SK-N-SH (cell line): ENCODE data around the gene PRR33. TPM values are rescaled to one million over a fixed set of nuclear protein-coding genes. Genes with fewer than 3 reads are reported as not detected.

Experiments
- CTCF ChIA-PET: fragments of 300-600, 350-600 bp; formaldehyde crosslinking; extraction: SDS; loops from one replicate; lab custom pipeline; 2021; lab: Yijun Ruan, JAX
- POLR2A ChIA-PET: fragments of 350-600 bp; sonication (Branson Sonifier 250); formaldehyde crosslinking; extraction: SDS; loops from one replicate; lab custom pipeline; 2020; ENCODE audit warnings: antibody characterized with exemption, inconsistent platforms; lab: Yijun Ruan, JAX
- DNase-seq: peaks from one replicate; pipeline ENCODE4 v3.0.0; 2012
- H2AFZ ChIP-seq: fragments of 200-600 bp; sonication (generic); 2 replicates; pipeline ENCODE4 v1.8.1; 2016; ENCODE audit warnings: antibody characterized with exemption, mild to moderate bottlenecking, low read depth
- H3F3A ChIP-seq: fragments of 200-600 bp; sonication (generic); replicated peaks from 2 replicates; pipeline ENCODE3; 2016; ENCODE audit warnings: antibody characterized with exemption, mild to moderate bottlenecking; ENCODE audit not compliant: insufficient read depth
- H3K27ac ChIP-seq, 2 experiments: fragments of 200-500 bp in 1 of 2; fragments of 200-600 bp in 1 of 2; sonication (Bioruptor generic) in 1 of 2; sonication (generic), shearing (Covaris generic) in 1 of 2; 2 replicates each; pipeline versions ENCODE4 v1.5.1 to v1.6.1; 2014 to 2016; ENCODE audit warnings: low read depth in 2 of 2, inconsistent platforms in 1 of 2, low read length in 1 of 2, mild to moderate bottlenecking in 1 of 2, mixed read lengths in 1 of 2
- H3K27me3 ChIP-seq: fragments of 200-600 bp; sonication (generic), shearing (Covaris generic); 2 replicates; pipeline ENCODE4 v1.6.1; 2016; ENCODE audit warnings: mixed run types; ENCODE audit not compliant: insufficient read depth
- H3K36me3 ChIP-seq, 2 experiments: fragments of 200-500 bp in 1 of 2; fragments of 200-600 bp in 1 of 2; sonication (Bioruptor generic) in 1 of 2; sonication (generic) in 1 of 2; replicated peaks in 1 of 2; 2 replicates each; pipeline versions ENCODE3 to v1.5.1; 2014 to 2016; ENCODE audit warnings: low read length in 1 of 2, mild to moderate bottlenecking in 1 of 2; ENCODE audit not compliant: insufficient read depth in 2 of 2, control insufficient read depth in 1 of 2
- H3K4me1 ChIP-seq, 2 experiments: fragments of 200-500 bp in 1 of 2; fragments of 200-600 bp in 1 of 2; sonication (Bioruptor generic) in 1 of 2; sonication (generic), shearing (Covaris generic) in 1 of 2; 2 replicates each; pipeline versions ENCODE4 v1.5.1 to v1.6.1; 2014 to 2016; ENCODE audit warnings: low read depth in 1 of 2, low read length in 1 of 2, mixed run types in 1 of 2; ENCODE audit not compliant: insufficient read depth in 2 of 2, control insufficient read depth in 1 of 2
- H3K4me2 ChIP-seq: fragments of 200-600 bp; sonication (generic), shearing (Covaris generic); 2 replicates; pipeline ENCODE4 v1.6.1; 2017; ENCODE audit warnings: mixed run types
- H3K4me3 ChIP-seq, 2 experiments: fragments of 200-500 bp in 1 of 2; fragments of 200-600 bp in 1 of 2; sonication (Bioruptor generic) in 1 of 2; sonication (generic), shearing (Covaris generic) in 1 of 2; 2 replicates each; pipeline versions ENCODE4 v1.5.1 to v1.8.1; 2014 to 2016; ENCODE audit warnings: low read depth in 2 of 2, inconsistent platforms in 1 of 2, low read length in 1 of 2, mild to moderate bottlenecking in 1 of 2, mixed read lengths in 1 of 2, moderate library complexity in 1 of 2
- H3K79me2 ChIP-seq: fragments of 200-600 bp; sonication (generic); 2 replicates; pipeline ENCODE4 v1.8.1; 2017; ENCODE audit warnings: mild to moderate bottlenecking; ENCODE audit not compliant: insufficient read depth
- H3K9ac ChIP-seq: fragments of 200-600 bp; sonication (generic); 2 replicates; pipeline ENCODE4 v1.6.1; 2017; ENCODE audit warnings: mixed run types
- H3K9me2 ChIP-seq: fragments of 200-600 bp; sonication (generic); 2 replicates; pipeline ENCODE4 v1.6.1; 2017; ENCODE audit warnings: mixed run types
- H3K9me3 ChIP-seq: fragments of 200-600 bp; sonication (generic); 2 replicates; pipeline ENCODE4 v1.6.1; 2017; ENCODE audit warnings: mixed run types, mild to moderate bottlenecking, moderate library complexity
- H4K20me1 ChIP-seq: fragments of 200-600 bp; sonication (generic); 2 replicates; pipeline ENCODE4 v1.6.1; 2017; ENCODE audit warnings: mild to moderate bottlenecking, mixed run types; ENCODE audit not compliant: insufficient read depth
- CHD2 ChIP-seq: fragments of 150-350 bp; IDR thresholded peaks from 2 replicates; pipeline ENCODE4 v1.6.1; 2018; ENCODE audit warnings: low read length; ENCODE audit not compliant: partially characterized antibody
- ELF1 ChIP-seq: IDR thresholded peaks from 2 replicates; pipeline ENCODE4 v1.4.0; 2012
- FOSL2 ChIP-seq: IDR thresholded peaks from 2 replicates; pipeline ENCODE4 v1.4.0; 2012; ENCODE audit warnings: low read depth, mild to moderate bottlenecking, moderate library complexity, borderline replicate concordance
- GATA2 ChIP-seq: sonication (generic); formaldehyde crosslinking; IDR thresholded peaks from 2 replicates; pipeline ENCODE4 v1.5.0; 2020; ENCODE audit warnings: mild to moderate bottlenecking, missing genetic modification reagents
- MAX ChIP-seq: IDR thresholded peaks from 2 replicates; pipeline ENCODE4 v1.4.0; 2012; ENCODE audit warnings: low read depth
- MXI1 ChIP-seq: IDR thresholded peaks from 2 replicates; pipeline ENCODE4 v1.6.1; 2012; ENCODE audit warnings: mild to moderate bottlenecking, low read depth, low read length, improper control_type of control experiment
- RCOR1 ChIP-seq: fragments of 150-350 bp; IDR thresholded peaks from 2 replicates; pipeline ENCODE4 v1.6.1; 2017; ENCODE audit warnings: antibody characterized with exemption, low read length
- SIN3A ChIP-seq: IDR thresholded peaks from 2 replicates; pipeline ENCODE4 v1.6.1; 2012; ENCODE audit warnings: low read depth, mild to moderate bottlenecking, low read length, moderate library complexity, borderline replicate concordance
- SMC3 ChIP-seq: IDR thresholded peaks from 2 replicates; pipeline ENCODE4 v1.6.1; 2012; ENCODE audit warnings: low read depth, low read length, improper control_type of control experiment
- YY1 ChIP-seq: IDR thresholded peaks from 2 replicates; pipeline ENCODE4 v1.4.0; 2012; ENCODE audit warnings: low read depth, mild to moderate bottlenecking
- WGBS: methylation state at CpG from one replicate; pipeline ENCODE4 v1.1.6; 2017; ENCODE audit warnings: low lambda C conversion rate; 5-methylcytosine and 5-hydroxymethylcytosine counted together
- polyA plus RNA-seq, 3 experiments: library from polyadenylated mRNA; depleted of rRNA; stranded (reverse); fragments of >200 nt; gene quantifications; 2 replicates each; pipeline ENCODE4 v1.2.3, GENCODE V29; 2012
- TF ChIP-seq, protein P1 (sequence below): IDR thresholded peaks from 2 replicates; pipeline ENCODE4 v1.4.0; 2012; ENCODE audit warnings: low read depth, borderline replicate concordance
- TF ChIP-seq, protein P2 (sequence below): fragments of 200-600 bp; sonication (generic); IDR thresholded peaks from 2 replicates; pipeline ENCODE4 v1.6.1; 2017; ENCODE audit warnings: antibody characterized with exemption, mild to moderate bottlenecking, moderate library complexity

PRR33 gene
- polyA plus RNA-seq, 1 of the 3 experiments (the other 2 are of a cell fraction), result not detected

GRCh38 chr11:1868636-1869291 lies 22.9 kb downstream of the PRR33 start:
- H3F3A ChIP-seq, result no peaks in the 10 kb centered on the region
- no peaks in the 10 kb centered on the region for H4K20me1 ChIP-seq
- ChIA-PET POLR2A (no interaction called here), CTCF (interaction anchor here (0.7 to 2.9 kb wide), 5 partner anchors 14 to 229 kb away, joined by 3 to 15 read pairs (median 5); no protein-coding TSS in a partner anchor)
- WGBS, result 85% methylated on average over 12 of the region's 25 CpGs
- no peak overlapping the region for H3K4me2 ChIP-seq
- no peak overlapping the region for H2AFZ ChIP-seq
- no peaks in the 10 kb centered on the region for H3K79me2 ChIP-seq
- H3K36me3 ChIP-seq, result no peaks in the 10 kb centered on the region
- peaks cover 9 to 40% of the 10 kb centered on the region in 2 experiments; a peak in 2 of 4 replicates for H3K4me1 ChIP-seq
- no peak for DNase-seq
- TF ChIP-seq FOSL2, result no peak
- TF ChIP-seq CHD2, result no peak
- TF ChIP-seq, protein P1, sequence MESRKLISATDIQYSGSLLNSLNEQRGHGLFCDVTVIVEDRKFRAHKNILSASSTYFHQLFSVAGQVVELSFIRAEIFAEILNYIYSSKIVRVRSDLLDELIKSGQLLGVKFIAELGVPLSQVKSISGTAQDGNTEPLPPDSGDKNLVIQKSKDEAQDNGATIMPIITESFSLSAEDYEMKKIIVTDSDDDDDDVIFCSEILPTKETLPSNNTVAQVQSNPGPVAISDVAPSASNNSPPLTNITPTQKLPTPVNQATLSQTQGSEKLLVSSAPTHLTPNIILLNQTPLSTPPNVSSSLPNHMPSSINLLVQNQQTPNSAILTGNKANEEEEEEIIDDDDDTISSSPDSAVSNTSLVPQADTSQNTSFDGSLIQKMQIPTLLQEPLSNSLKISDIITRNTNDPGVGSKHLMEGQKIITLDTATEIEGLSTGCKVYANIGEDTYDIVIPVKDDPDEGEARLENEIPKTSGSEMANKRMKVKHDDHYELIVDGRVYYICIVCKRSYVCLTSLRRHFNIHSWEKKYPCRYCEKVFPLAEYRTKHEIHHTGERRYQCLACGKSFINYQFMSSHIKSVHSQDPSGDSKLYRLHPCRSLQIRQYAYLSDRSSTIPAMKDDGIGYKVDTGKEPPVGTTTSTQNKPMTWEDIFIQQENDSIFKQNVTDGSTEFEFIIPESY, result no peak
- TF ChIP-seq, protein P2, sequence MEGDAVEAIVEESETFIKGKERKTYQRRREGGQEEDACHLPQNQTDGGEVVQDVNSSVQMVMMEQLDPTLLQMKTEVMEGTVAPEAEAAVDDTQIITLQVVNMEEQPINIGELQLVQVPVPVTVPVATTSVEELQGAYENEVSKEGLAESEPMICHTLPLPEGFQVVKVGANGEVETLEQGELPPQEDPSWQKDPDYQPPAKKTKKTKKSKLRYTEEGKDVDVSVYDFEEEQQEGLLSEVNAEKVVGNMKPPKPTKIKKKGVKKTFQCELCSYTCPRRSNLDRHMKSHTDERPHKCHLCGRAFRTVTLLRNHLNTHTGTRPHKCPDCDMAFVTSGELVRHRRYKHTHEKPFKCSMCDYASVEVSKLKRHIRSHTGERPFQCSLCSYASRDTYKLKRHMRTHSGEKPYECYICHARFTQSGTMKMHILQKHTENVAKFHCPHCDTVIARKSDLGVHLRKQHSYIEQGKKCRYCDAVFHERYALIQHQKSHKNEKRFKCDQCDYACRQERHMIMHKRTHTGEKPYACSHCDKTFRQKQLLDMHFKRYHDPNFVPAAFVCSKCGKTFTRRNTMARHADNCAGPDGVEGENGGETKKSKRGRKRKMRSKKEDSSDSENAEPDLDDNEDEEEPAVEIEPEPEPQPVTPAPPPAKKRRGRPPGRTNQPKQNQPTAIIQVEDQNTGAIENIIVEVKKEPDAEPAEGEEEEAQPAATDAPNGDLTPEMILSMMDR, result no peak
- TF ChIP-seq MAX, result no peak
- no peak overlapping the region for H3K9ac ChIP-seq
- no peaks in the 10 kb centered on the region for H3K9me3 ChIP-seq
- no peaks in the 10 kb centered on the region for H3K9me2 ChIP-seq
- H3K27ac ChIP-seq, result no peak overlapping the region; a peak in 1 of 4 replicates
- no peaks in the 10 kb centered on the region for H3K27me3 ChIP-seq
- H3K4me3 ChIP-seq, result no peak overlapping the region

DNA sequence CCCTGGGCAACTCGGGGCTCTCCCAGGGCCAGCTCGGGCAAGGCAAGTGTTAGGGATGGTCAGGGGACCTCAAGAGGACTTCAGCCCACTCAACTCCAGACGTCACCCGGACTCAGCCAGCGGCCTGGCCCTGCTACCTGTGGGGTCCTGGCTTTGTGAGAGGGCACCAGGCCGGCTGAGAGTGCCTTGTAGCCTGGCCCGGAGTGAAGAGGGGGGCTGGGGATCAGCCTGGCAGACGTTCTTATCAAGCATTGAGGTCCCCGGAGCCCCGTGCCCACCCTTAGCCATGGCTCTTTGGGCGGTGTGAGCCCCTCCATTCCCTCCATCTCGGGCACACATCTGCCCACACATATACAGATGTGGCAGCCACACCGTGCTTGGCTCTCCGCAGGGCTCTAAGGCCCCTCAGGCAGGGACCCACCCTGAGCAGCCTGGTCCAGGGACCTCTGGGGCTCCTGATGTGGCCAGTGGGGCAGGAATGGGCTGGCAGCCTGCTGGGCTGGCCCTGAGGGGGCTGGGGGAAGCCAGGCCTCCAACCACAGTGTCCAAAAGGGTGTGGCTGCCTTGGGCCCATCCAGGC lies 23.5 kb downstream of the PRR33 start:
- Histone ChIP-seq H3K4me2 (no peak overlapping the region), H3K9me3 (no peaks in the 10 kb centered on the region), H3K79me2 (no peaks in the 10 kb centered on the region), H3K27ac (no peak overlapping the region; a peak in 1 of 4 replicates), H3F3A (no peaks in the 10 kb centered on the region), H3K4me1 (peaks cover 15 to 45% of the 10 kb centered on the region in 2 experiments; a peak in 3 of 4 replicates), H4K20me1 (no peaks in the 10 kb centered on the region), H3K27me3 (no peaks in the 10 kb centered on the region), H3K36me3 (no peaks in the 10 kb centered on the region), H3K9me2 (no peaks in the 10 kb centered on the region), H2AFZ (no peak overlapping the region), H3K4me3 (no peak overlapping the region), H3K9ac (no peak overlapping the region)
- TF ChIP-seq SIN3A (no peak), GATA2 (CRISPR knock-in tag) (no peak), MXI1 (no peak), ELF1 (no peak), YY1 (no peak), SMC3 (no peak), RCOR1 (no peak)
- no peak for DNase-seq
- 74% methylated on average over 3 of the region's 14 CpGs for WGBS
- ChIA-PET POLR2A (no interaction called here), CTCF (interaction anchor here (1.1 to 1.5 kb wide), 2 partner anchors 14 to 215 kb away, joined by 3 to 4 read pairs; no protein-coding TSS in a partner anchor)
